Measurements from ENCODE around the gene ETF1. TPM values are rescaled to one million over a fixed set of nuclear protein-coding genes. Genes with fewer than 3 reads are reported as not detected.
A peak's percentile ranks its signal among the peaks of the same experiment; 100 is the strongest.

The ETF1 gene
- polyA plus RNA-seq, 3 donors, result 34.8 to 71.4 (median 61.6) TPM

- H3K27ac ChIP-seq (ENCODE audit: low read depth in 1 of 2, low read length in 2 of 2), result peak overlapping the region; percentile 91 to 96
- intact Hi-C loops (cut with micrococcal nuclease), result loop anchor here (2.0 to 10.0 kb wide), 3 partner anchors 29 to 81 kb away; partner anchors contain the start of gene ETF1 (in 2 of the 2)
Observed at GRCh38 chr5:138463419-138464007, 79.5 kb downstream of the ETF1 start.

More at GRCh38 chr5:138463419-138464007, 79.5 kb downstream of the ETF1 start:
- H3K36me3 ChIP-seq (replicated peaks in 1 of 2; ENCODE audit: control insufficient read depth in 1 of 2, insufficient read depth in 2 of 2, low read length in 2 of 2), result no peaks in the 10 kb centered on the region
- peaks cover 23% of the 10 kb centered on the region for H4K20me1 ChIP-seq (ENCODE audit: insufficient read depth, low read length)
- H3K9me3 ChIP-seq (replicated peaks in 1 of 2; ENCODE audit: control insufficient read depth in 1 of 2, insufficient read depth in 1 of 2, low read length in 2 of 2), result no peaks in the 10 kb centered on the region
- peak overlapping the region; percentile 94 for H3K4me2 ChIP-seq (replicated peaks; ENCODE audit: extremely low read depth, low read length, poor library complexity, severe bottlenecking)
- peak overlapping the region; percentile 53 to 87 (median 76) for H3K4me3 ChIP-seq (replicated peaks in 1 of 3; ENCODE audit: low read depth in 2 of 3, low read length in 3 of 3)
- no peak for DNase-seq
- Mint-ChIP-seq H3K4me3 (peak overlapping the region; percentile 85 to 91), H3K9me3 (peaks cover 0 to 15% (median 5%) of the 10 kb centered on the region in 7 donors), H3K36me3 (peaks cover 21 to 22% of the 10 kb centered on the region in 2 donors), H3K27ac (peak overlapping the region; percentile 45 to 95 (median 89)), H3K27me3 (ENCODE audit: low read depth in 3 of 3) (peaks cover 18 to 28% (median 28%) of the 10 kb centered on the region in 3 donors), H3K4me1 (peaks cover 45% of the 10 kb centered on the region)
- H3K9ac ChIP-seq (ENCODE audit: insufficient read depth, low read length, poor library complexity, severe bottlenecking), result peak overlapping the region; percentile 77
- no peaks in the 10 kb centered on the region for H3K79me2 ChIP-seq (ENCODE audit: insufficient read depth, low read length)
- H3K4me1 ChIP-seq (ENCODE audit: control insufficient read depth in 1 of 2, insufficient read depth in 2 of 2, low read length in 2 of 2), result peaks cover 48 to 61% of the 10 kb centered on the region in 2 donors
- H3K27me3 ChIP-seq (ENCODE audit: control insufficient read depth in 2 of 2, insufficient read depth in 2 of 2, low read length in 2 of 2), result peaks cover 3 to 21% of the 10 kb centered on the region in 2 donors
- H2AFZ ChIP-seq (ENCODE audit: insufficient read depth, low read depth, low read length, poor library complexity, severe bottlenecking), result peak overlapping the region; percentile 97
- WGBS (ENCODE audit: insufficient coverage), result 41% methylated on average over 8 of the region's 21 CpGs
- TF ChIP-seq CTCF (IDR thresholded peaks at IDR 0.05), result no peak
